GM12892 (cell line): ENCODE measurements around the gene DHODH.

ENCODE experiments used
- POLR2A ChIP-seq: IDR thresholded peaks from 2 replicates; pipeline ENCODE4 v1.6.1; 2011; ENCODE audit warnings: low read depth, low read length, control low read depth
- POLR2AphosphoS5 ChIP-seq: IDR thresholded peaks from 2 replicates; pipeline ENCODE4 v1.6.1; 2011; ENCODE audit warnings: low read depth, low read length, control low read depth
- TAF1 ChIP-seq: IDR thresholded peaks from 2 replicates; pipeline ENCODE4 v1.6.1; 2011; ENCODE audit warnings: low read depth, mild to moderate bottlenecking, control low read depth, low read length, borderline replicate concordance

- no peak for TF ChIP-seq POLR2AphosphoS5
- no peak for TF ChIP-seq TAF1
- no peak for TF ChIP-seq POLR2A
These were observed 60.4 kb downstream of the DHODH start for GRCh38 chr16:72068930-72069329.
